ENCODE results near the gene MCM7. TPM values are rescaled to one million over a fixed set of nuclear protein-coding genes. Genes with fewer than 3 reads are reported as not detected.
"Not testable (repeated sequence)": the region's sequence is repeated elsewhere in the genome, so short reads cannot be mapped to it uniquely, and the experiment has no call there.

The MCM7 gene
- total RNA-seq: 100 to 1,000 TPM; 266 to 273 TPM

- H3K4me3 Mint-ChIP-seq: peak within 1 kb of the TSS; percentile 84
- peaks cover 42% of the 10 kb centered on the region for H3K4me1 Mint-ChIP-seq
- H3K27me3 Mint-ChIP-seq: no peaks in the 10 kb centered on the region
- ChIA-PET CTCF (interaction anchor here (0.7 to 3.7 kb wide), 14 partner anchors 11 to 328 kb away, joined by 3 to 21 read pairs (median 4); partner anchors contain the start of genes LAMTOR4, ZCWPW1 and ZKSCAN1), POLR2A (interaction anchor here (0.8 to 4.2 kb wide), 46 partner anchors 9 to 774 kb away, joined by 3 to 169 read pairs (median 4); partner anchors contain the start of genes AGFG2, BUD31, CNPY4 and COPS6)
- peak; percentile 99 for DNase-seq
- H3K27ac Mint-ChIP-seq: peak within 1 kb of the TSS; percentile 90
- H3K9me3 Mint-ChIP-seq: no peaks in the 10 kb centered on the region
- peaks cover 50% of the 10 kb centered on the region for H3K36me3 Mint-ChIP-seq (ENCODE audit: low read depth)
Observed at GRCh38 chr7:100101016-100101862, at the start of gene MCM7, which contains the start of gene AP4M1. MCM7 (minus strand) TSS chr7:100101397; CDS start chr7:100101294, 103 bp downstream. AP4M1 (plus strand) TSS chr7:100101643; CDS start chr7:100101715, 72 bp downstream.

- ChIA-PET CTCF (interaction anchor here (0.6 to 1.8 kb wide), 14 partner anchors 8 to 71 kb away, joined by 3 to 11 read pairs (median 4); partner anchors contain the start of genes AP4M1, GPC2, MBLAC1 and STAG3), POLR2A (interaction anchor here (0.6 to 2.9 kb wide), 15 partner anchors 10 to 196 kb away, joined by 3 to 21 read pairs (median 5); partner anchors contain the start of genes AP4M1, CNPY4, GPC2 and MCM7)
- H3K4me1 Mint-ChIP-seq: peaks cover 37% of the 10 kb centered on the region
- H3K36me3 Mint-ChIP-seq (ENCODE audit: low read depth): peaks cover 30% of the 10 kb centered on the region
- H3K27me3 Mint-ChIP-seq: no peaks in the 10 kb centered on the region
- no peaks in the 10 kb centered on the region for H3K9me3 Mint-ChIP-seq
- peak; percentile 99 for DNase-seq
- peak within 1 kb of the TSS; percentile 96 for H3K4me3 Mint-ChIP-seq
- H3K27ac Mint-ChIP-seq: peak within 1 kb of the TSS; percentile 92
Observed at GRCh38 chr7:100148559-100149328, 47.5 kb upstream of the MCM7 start, which contains the start of gene LAMTOR4. LAMTOR4 (plus strand) TSS chr7:100148918; CDS start chr7:100148973, 55 bp downstream.

- Mint-ChIP-seq H3K27ac (peak overlapping the region; percentile 92), H3K9me3 (no peaks in the 10 kb centered on the region), H3K36me3 (ENCODE audit: low read depth) (peaks cover 25% of the 10 kb centered on the region), H3K4me3 (peak overlapping the region; percentile 96), H3K4me1 (peaks cover 34% of the 10 kb centered on the region), H3K27me3 (no peaks in the 10 kb centered on the region)
- no peak for DNase-seq
- ChIA-PET CTCF (interaction anchor here (0.6 to 1.8 kb wide), 14 partner anchors 8 to 72 kb away, joined by 3 to 11 read pairs (median 4); partner anchors contain the start of genes AP4M1, GPC2, MBLAC1 and STAG3), POLR2A (interaction anchor here (0.6 to 2.9 kb wide), 16 partner anchors 9 to 197 kb away, joined by 3 to 21 read pairs (median 5); partner anchors contain the start of genes AP4M1, GPC2, MBLAC1 and MCM7)
Observed at GRCh38 chr7:100148225-100148558, 47.0 kb upstream of the MCM7 start.

- Mint-ChIP-seq H3K27me3 (no peaks in the 10 kb centered on the region), H3K4me1 (peaks cover 29% of the 10 kb centered on the region), H3K4me3 (no peak overlapping the region), H3K27ac (no peak overlapping the region), H3K9me3 (no peaks in the 10 kb centered on the region), H3K36me3 (ENCODE audit: low read depth) (peaks cover 17% of the 10 kb centered on the region)
- POLR2A ChIA-PET: interaction anchor here (0.9 to 2.5 kb wide), 3 partner anchors 10 to 21 kb away, joined by 4 to 13 read pairs (median 4); partner anchors contain the start of gene MBLAC1
- DNase-seq: no peak
- CTCF ChIA-PET: interaction anchor here (1.0 to 1.8 kb wide), 4 partner anchors 15 to 71 kb away, joined by 3 to 11 read pairs (median 4); no protein-coding TSS in a partner anchor
Observed at GRCh38 chr7:100147278-100147677, 46.1 kb upstream of the MCM7 start.

- H3K36me3 Mint-ChIP-seq (ENCODE audit: low read depth); POLR2A ChIA-PET; H3K27ac Mint-ChIP-seq; H3K9me3 Mint-ChIP-seq; H3K4me3 Mint-ChIP-seq; H3K27me3 Mint-ChIP-seq; DNase-seq: not testable (repeated sequence)
- H3K4me1 Mint-ChIP-seq: peaks cover 25% of the 10 kb centered on the region
- CTCF ChIA-PET: interaction anchor here (0.7 to 1.2 kb wide), 4 partner anchors 14 to 72 kb away, joined by 3 to 5 read pairs (median 4); no protein-coding TSS in a partner anchor
Observed at GRCh38 chr7:100146350-100146749, 45.2 kb upstream of the MCM7 start.

GRCh38 chr7:100142461-100142860, 41.3 kb upstream of the MCM7 start:
- H3K27ac Mint-ChIP-seq: no peak overlapping the region
- H3K9me3 Mint-ChIP-seq: no peaks in the 10 kb centered on the region
- peaks cover 6% of the 10 kb centered on the region for H3K27me3 Mint-ChIP-seq
- CTCF ChIA-PET: interaction anchor here (2.7 to 4.6 kb wide), 2 partner anchors 9 to 13 kb away, joined by 16 to 18 read pairs; no protein-coding TSS in a partner anchor
- no peak overlapping the region for H3K4me3 Mint-ChIP-seq
- no peaks in the 10 kb centered on the region for H3K36me3 Mint-ChIP-seq (ENCODE audit: low read depth)
- peaks cover 22% of the 10 kb centered on the region for H3K4me1 Mint-ChIP-seq
- POLR2A ChIA-PET: interaction anchor here (1.0 to 1.3 kb wide), 2 partner anchors 10 to 15 kb away, joined by 3 to 4 read pairs; no protein-coding TSS in a partner anchor
- DNase-seq: no peak

- no peak for DNase-seq
- Mint-ChIP-seq H3K27me3 (peaks cover 6% of the 10 kb centered on the region), H3K4me3 (no peak overlapping the region), H3K36me3 (ENCODE audit: low read depth) (no peaks in the 10 kb centered on the region), H3K4me1 (peaks cover 22% of the 10 kb centered on the region), H3K27ac (no peak overlapping the region), H3K9me3 (no peaks in the 10 kb centered on the region)
- ChIA-PET POLR2A (interaction anchor here (1.1 to 1.4 kb wide), 3 partner anchors 9 to 16 kb away, joined by 3 read pairs; partner anchors contain the start of gene MBLAC1), CTCF (interaction anchor here (2.7 to 4.6 kb wide), 2 partner anchors 8 to 12 kb away, joined by 16 to 18 read pairs; no protein-coding TSS in a partner anchor)
Observed at GRCh38 chr7:100141555-100141949, 40.4 kb upstream of the MCM7 start.

GRCh38 chr7:100137851-100138760, 36.9 kb upstream of the MCM7 start:
- Mint-ChIP-seq H3K4me1 (peaks cover 22% of the 10 kb centered on the region), H3K27me3 (peaks cover 9% of the 10 kb centered on the region), H3K27ac (no peak overlapping the region), H3K9me3 (no peaks in the 10 kb centered on the region), H3K36me3 (ENCODE audit: low read depth) (no peaks in the 10 kb centered on the region), H3K4me3 (no peak overlapping the region)
- CTCF ChIA-PET: interaction anchor here (1.0 to 1.2 kb wide), 2 partner anchors 80 to 207 kb away, joined by 3 to 4 read pairs; no protein-coding TSS in a partner anchor
- DNase-seq: no peak
- POLR2A ChIA-PET: interaction anchor here (0.7 to 1.7 kb wide), 4 partner anchors 12 to 83 kb away, joined by 3 to 5 read pairs (median 4); partner anchors contain the start of genes AP4M1, MBLAC1 and MCM7

GRCh38 chr7:100132697-100133151, 31.5 kb upstream of the MCM7 start:
- Mint-ChIP-seq H3K4me3 (no peak overlapping the region), H3K9me3 (no peaks in the 10 kb centered on the region), H3K27me3 (peaks cover 3% of the 10 kb centered on the region), H3K4me1 (peaks cover 22% of the 10 kb centered on the region), H3K27ac (no peak overlapping the region), H3K36me3 (ENCODE audit: low read depth) (no peaks in the 10 kb centered on the region)
- DNase-seq: peak; percentile 75
- ChIA-PET CTCF (interaction anchor here (0.7 to 5.2 kb wide), 38 partner anchors 9 to 290 kb away, joined by 3 to 64 read pairs (median 5); partner anchors contain the start of genes AP4M1, COPS6, GAL3ST4 and GPC2), POLR2A (interaction anchor here (0.7 to 2.7 kb wide), 10 partner anchors 8 to 296 kb away, joined by 3 to 13 read pairs (median 6); partner anchors contain the start of genes AP4M1, LAMTOR4, MCM7 and ZCWPW1)

GRCh38 chr7:100132126-100132525, 30.9 kb upstream of the MCM7 start:
- CTCF ChIA-PET: interaction anchor here (0.6 to 5.2 kb wide), 30 partner anchors 10 to 644 kb away, joined by 3 to 64 read pairs (median 6); partner anchors contain the start of genes AP4M1, COPS6, GAL3ST4 and LAMTOR4
- POLR2A ChIA-PET: interaction anchor here (0.7 to 2.7 kb wide), 10 partner anchors 9 to 297 kb away, joined by 3 to 13 read pairs (median 6); partner anchors contain the start of genes AP4M1, LAMTOR4, MCM7 and ZCWPW1
- Mint-ChIP-seq H3K27ac (no peak overlapping the region), H3K4me3 (no peak overlapping the region), H3K4me1 (peaks cover 20% of the 10 kb centered on the region), H3K27me3 (peaks cover 3% of the 10 kb centered on the region), H3K9me3 (no peaks in the 10 kb centered on the region), H3K36me3 (ENCODE audit: low read depth) (no peaks in the 10 kb centered on the region)
- no peak for DNase-seq
